HUES64 (cell line): ENCODE results near the gene RNF115.
"Not testable (repeated sequence)": the region's sequence is repeated elsewhere in the genome, so short reads cannot be mapped to it uniquely, and the experiment has no call there.

Experiments used
- H3K27ac ChIP-seq: 2 replicates; pipeline ENCODE4 v1.7.0; 2013; ENCODE audit warnings: low read depth, low read length, inconsistent platforms
- H3K27me3 ChIP-seq: 2 replicates; pipeline ENCODE4 v1.6.1; 2013; ENCODE audit warnings: mild to moderate bottlenecking, low read length; ENCODE audit not compliant: insufficient read depth
- H3K36me3 ChIP-seq: 2 replicates; pipeline ENCODE4 v1.6.1; 2013; ENCODE audit warnings: mild to moderate bottlenecking, low read length; ENCODE audit not compliant: insufficient read depth
- H3K4me1 ChIP-seq: 2 replicates; pipeline ENCODE4 v1.6.1; 2013; ENCODE audit warnings: mild to moderate bottlenecking, low read length, moderate library complexity; ENCODE audit not compliant: insufficient read depth
- H3K4me3 ChIP-seq: 2 replicates; pipeline ENCODE4 v1.5.1; 2013; ENCODE audit warnings: mild to moderate bottlenecking, low read length, moderate library complexity
- H3K9ac ChIP-seq: 2 replicates; pipeline ENCODE4 v1.6.1; 2013; ENCODE audit warnings: mild to moderate bottlenecking, low read depth, low read length
- H3K9me3 ChIP-seq: 2 replicates; pipeline ENCODE4 v1.6.1; 2013; ENCODE audit warnings: low read depth, low read length; ENCODE audit not compliant: insufficient read depth
- WGBS: fragments of 150-250, 120-280 bp; methylation state at CpG from one replicate; pipeline ENCODE4 v1.1.7; 2013; ENCODE audit warnings: missing lambda C conversion rate; 5-methylcytosine and 5-hydroxymethylcytosine counted together

The RNF115 gene

GRCh38 chr1:145768004-145768403 is 55.9 kb downstream of the RNF115 start:
- H3K9ac ChIP-seq, H3K4me3 ChIP-seq, H3K4me1 ChIP-seq, H3K27ac ChIP-seq, H3K27me3 ChIP-seq, H3K9me3 ChIP-seq: not testable (repeated sequence)
- WGBS: 96% methylated on average over 10 of the region's 10 CpGs
- peaks cover 35% of the 10 kb centered on the region for H3K36me3 ChIP-seq

- not testable (repeated sequence) for H3K27ac ChIP-seq, H3K4me3 ChIP-seq, H3K9ac ChIP-seq, H3K4me1 ChIP-seq, H3K27me3 ChIP-seq
- 96% methylated on average over 29 of the region's 29 CpGs for WGBS
- Histone ChIP-seq H3K9me3 (peaks cover 10% of the 10 kb centered on the region), H3K36me3 (peaks cover 45% of the 10 kb centered on the region)
These were observed 57.0 kb downstream of the RNF115 start for GRCh38 chr1:145766926-145767325.

DNA sequence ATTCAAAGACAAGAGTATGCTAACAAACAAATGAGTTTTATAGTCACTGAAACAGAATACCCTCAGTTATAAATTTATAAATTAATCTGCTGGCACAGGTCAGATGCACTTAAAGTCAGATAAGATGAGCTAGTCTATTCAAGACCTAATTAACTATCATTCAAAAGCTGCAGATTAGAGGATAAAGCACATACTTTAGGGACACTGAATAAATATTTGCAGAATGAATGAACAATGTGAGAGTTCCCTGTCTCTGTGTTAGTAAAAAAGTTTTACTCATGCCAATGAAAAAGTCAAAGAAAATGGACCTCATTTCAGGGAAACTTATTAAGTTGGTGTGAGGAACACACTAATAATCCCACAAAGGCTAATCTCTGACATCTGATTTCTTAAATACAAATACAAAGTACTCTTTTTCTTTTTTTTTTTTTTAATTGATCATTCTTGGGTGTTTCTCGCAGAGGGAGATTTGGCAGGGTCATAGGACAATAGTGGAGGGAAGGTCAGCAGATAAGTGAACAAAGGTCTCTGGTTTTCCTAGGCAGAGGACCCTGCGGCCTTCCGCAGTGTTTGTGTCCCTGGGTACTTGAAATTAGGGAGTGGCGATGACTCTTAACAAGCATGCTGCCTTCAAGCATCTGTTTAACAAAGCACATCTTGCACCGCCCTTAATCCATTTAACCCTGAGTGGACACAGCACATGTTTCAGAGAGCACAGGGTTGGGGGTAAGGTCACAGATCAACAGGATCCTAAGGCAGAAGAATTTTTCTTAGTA is 58.1 kb downstream of the RNF115 start:
- Histone ChIP-seq H3K36me3 (peaks cover 41% of the 10 kb centered on the region), H3K9me3 (peaks cover 18% of the 10 kb centered on the region)
- not testable (repeated sequence) for H3K27ac ChIP-seq, H3K4me3 ChIP-seq, H3K27me3 ChIP-seq, H3K9ac ChIP-seq, H3K4me1 ChIP-seq
- WGBS: no CpG with 5 or more reads among the region's 5 CpGs

DNA sequence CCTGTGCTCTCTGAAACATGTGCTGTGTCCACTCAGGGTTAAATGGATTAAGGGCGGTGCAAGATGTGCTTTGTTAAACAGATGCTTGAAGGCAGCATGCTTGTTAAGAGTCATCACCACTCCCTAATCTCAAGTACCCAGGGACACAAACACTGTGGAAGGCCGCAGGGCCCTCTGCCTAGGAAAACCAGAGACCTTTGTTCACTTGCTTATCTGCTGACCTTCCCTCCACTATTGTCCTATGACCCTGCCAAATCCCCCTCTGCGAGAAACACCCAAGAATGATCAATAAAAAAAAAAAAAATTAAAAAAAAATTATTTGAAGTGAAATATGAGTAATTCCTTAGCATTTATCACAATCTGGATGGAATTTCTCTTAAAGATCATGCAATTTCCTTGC is 58.8 kb downstream of the RNF115 start:
- not testable (repeated sequence) for H3K27ac ChIP-seq, H3K4me3 ChIP-seq, H3K9ac ChIP-seq, H3K4me1 ChIP-seq, H3K27me3 ChIP-seq
- Histone ChIP-seq H3K9me3 (peaks cover 18% of the 10 kb centered on the region), H3K36me3 (peaks cover 35% of the 10 kb centered on the region)
- 73% methylated on average over 1 of the region's 3 CpGs for WGBS

DNA sequence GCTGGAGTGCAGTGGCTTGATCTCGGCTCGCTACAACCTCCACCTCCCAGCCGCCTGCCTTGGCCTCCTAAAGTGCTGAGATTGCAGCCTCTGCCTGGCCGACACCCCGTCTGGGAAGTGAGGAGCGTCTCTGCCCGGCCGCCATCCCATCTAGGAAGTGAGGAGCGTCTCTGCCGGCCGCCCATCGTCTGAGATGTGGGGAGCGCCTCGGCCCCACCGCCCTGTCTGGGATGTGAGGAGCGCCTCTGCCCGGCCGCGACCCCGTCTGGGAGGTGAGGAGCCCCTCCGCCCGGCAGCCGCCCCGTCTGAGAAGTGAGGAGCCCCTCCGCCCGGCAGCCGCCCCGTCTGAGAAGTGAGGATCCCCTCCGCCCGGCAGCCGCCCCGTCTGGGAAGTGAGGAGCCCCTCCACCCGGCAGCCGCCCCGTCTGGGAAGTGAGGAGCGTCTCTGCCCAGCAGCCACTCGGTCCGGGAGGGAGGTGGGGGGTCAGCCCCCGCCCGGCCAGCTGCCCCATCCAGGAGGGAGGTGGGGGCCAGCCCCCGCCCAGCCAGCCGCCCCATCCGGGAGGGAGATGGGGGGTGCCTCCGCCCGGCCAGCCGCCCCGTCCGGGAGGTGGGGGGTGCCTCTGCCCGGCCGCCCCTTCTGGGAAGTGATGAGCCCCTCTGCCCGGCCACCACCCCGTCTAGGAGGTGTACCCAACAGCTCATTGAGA is 59.5 kb downstream of the RNF115 start:
- not testable (repeated sequence) for H3K27me3 ChIP-seq, H3K4me1 ChIP-seq, H3K27ac ChIP-seq, H3K9ac ChIP-seq, H3K4me3 ChIP-seq
- 96% methylated on average over 52 of the region's 52 CpGs for WGBS
- peaks cover 32% of the 10 kb centered on the region for H3K36me3 ChIP-seq
- H3K9me3 ChIP-seq: peaks cover 18% of the 10 kb centered on the region

DNA sequence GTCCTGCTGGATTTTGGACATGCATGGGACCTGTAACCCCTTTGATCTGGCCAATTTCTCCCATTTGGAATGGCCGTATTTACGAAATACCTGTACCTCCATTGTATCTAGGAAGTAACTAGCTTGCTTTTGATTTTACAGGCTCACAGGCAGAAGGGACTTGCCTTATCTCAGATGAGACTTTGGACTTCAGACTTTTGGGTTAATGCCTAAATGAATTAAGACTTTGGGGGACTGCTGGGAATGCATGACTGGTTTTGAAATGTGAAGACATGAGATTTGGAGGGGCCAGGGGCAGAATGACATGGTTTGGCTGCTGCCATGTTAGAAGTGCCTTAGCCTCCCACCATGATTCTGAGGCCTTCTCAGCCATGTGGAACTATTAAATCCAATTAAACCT is 61.9 kb downstream of the RNF115 start:
- 98% methylated on average over 2 of the region's 2 CpGs for WGBS
- Histone ChIP-seq H3K36me3 (peaks cover 34% of the 10 kb centered on the region), H3K9me3 (peaks cover 18% of the 10 kb centered on the region)
- H3K9ac ChIP-seq, H3K4me1 ChIP-seq, H3K27ac ChIP-seq, H3K4me3 ChIP-seq, H3K27me3 ChIP-seq: not testable (repeated sequence)

DNA sequence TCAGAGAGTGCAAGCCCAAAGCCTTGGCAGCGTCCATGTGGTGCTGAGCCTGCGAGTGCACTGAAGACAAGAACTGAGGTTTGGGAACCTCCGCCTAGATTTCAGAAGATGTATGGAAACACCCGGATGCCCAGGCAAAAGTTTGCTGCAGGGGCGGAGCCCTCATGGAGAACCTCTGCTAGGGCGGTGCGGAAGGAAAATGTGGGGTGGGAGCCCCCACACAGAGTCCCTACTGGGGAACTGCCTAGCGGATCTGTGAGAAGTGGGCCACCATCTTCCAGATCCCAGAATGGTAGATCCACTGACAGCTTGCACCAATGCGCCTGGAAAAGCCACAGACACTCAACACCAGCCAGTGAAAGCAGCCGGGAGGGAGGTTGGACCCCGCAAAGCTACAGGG is 62.4 kb downstream of the RNF115 start:
- not testable (repeated sequence) for H3K9ac ChIP-seq, H3K27me3 ChIP-seq, H3K4me1 ChIP-seq, H3K27ac ChIP-seq, H3K4me3 ChIP-seq
- Histone ChIP-seq H3K36me3 (peaks cover 34% of the 10 kb centered on the region), H3K9me3 (peaks cover 18% of the 10 kb centered on the region)
- 97% methylated on average over 11 of the region's 11 CpGs for WGBS

DNA sequence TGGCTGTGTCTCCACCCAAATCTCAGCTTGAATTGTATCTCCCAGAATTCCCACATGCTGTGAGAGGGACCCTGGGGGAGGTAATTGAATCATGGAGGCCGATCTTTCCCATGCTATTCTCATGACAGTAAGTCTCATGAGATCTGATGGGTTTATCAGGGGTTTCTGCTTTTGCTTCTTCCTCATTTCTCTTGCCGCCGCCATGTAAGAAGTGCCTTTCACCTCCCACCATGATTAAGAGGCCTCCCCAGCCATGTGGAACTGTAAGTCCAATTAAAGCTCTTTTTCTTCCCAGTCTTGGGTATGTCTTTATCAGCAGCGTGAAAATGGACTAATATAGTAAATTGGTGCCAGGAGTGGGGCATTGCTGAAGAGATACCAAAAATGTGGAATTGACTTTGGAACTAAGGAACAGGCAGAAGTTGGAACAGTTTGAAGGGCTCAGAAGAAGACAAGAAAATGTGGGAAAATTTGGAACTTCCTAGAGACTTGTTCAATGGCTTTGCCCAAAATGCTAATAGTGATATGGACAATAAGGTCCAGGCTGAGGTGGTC is 63.4 kb downstream of the RNF115 start:
- not testable (repeated sequence) for H3K4me1 ChIP-seq, H3K4me3 ChIP-seq, H3K27me3 ChIP-seq, H3K9ac ChIP-seq, H3K27ac ChIP-seq
- Histone ChIP-seq H3K36me3 (peaks cover 34% of the 10 kb centered on the region), H3K9me3 (peaks cover 18% of the 10 kb centered on the region)
- 97% methylated on average over 4 of the region's 4 CpGs for WGBS

DNA sequence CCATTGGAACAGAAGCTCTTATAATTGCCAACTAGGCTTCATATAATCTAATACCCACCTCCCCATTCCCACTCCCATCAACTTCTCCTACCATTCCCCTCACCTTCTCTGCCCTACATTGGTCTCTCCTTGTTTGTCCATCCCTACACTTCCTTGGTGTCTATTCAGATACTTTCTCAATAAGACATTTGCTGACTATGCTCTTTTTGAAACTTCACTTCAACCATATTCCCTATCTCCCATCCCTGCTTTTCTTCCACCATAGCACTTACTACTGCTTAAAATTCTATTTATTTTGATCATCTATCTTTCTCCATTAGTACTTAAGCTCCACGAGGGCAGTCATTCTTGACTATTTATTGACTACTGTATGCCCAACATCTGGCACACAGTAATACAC is 64.2 kb downstream of the RNF115 start:
- H3K27ac ChIP-seq: no peak overlapping the region
- H3K27me3 ChIP-seq: no peaks in the 10 kb centered on the region
- 98% methylated on average over 1 of the region's 1 CpG for WGBS
- H3K4me1 ChIP-seq: no peaks in the 10 kb centered on the region
- H3K9me3 ChIP-seq: peaks cover 18% of the 10 kb centered on the region
- peaks cover 34% of the 10 kb centered on the region for H3K36me3 ChIP-seq
- H3K9ac ChIP-seq: no peak overlapping the region
- no peak overlapping the region for H3K4me3 ChIP-seq

DNA sequence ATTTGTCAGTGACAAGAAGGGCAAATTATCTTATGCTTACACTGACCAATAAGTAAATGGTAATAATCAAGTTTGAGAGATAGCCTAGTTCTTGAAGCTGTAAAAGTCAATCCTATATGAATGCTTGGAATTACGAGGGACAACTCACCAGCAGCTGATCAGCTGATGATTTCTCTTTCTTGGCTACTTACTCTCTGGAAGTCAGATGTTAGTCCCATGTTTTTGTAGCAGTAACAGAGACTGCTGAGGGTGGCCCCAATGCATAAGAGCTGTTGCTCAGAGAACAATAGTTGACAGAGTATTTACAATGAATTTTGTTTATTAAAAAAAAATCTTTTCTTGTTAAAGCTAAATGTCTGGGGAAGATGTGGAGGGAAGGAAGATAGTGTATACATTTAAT is 65.3 kb downstream of the RNF115 start:
- H3K4me1 ChIP-seq: no peaks in the 10 kb centered on the region

GRCh38 chr1:145758116-145758515 is 65.8 kb downstream of the RNF115 start:
- Histone ChIP-seq H3K27me3 (no peaks in the 10 kb centered on the region), H3K36me3 (peaks cover 36% of the 10 kb centered on the region), H3K9ac (no peak overlapping the region), H3K4me1 (no peaks in the 10 kb centered on the region), H3K27ac (no peak overlapping the region), H3K4me3 (no peak overlapping the region), H3K9me3 (peaks cover 17% of the 10 kb centered on the region)
- WGBS: 100% methylated on average over 1 of the region's 1 CpG

More for the DNA sequence above, 65.3 kb downstream of the RNF115 start:
- peaks cover 34% of the 10 kb centered on the region for H3K36me3 ChIP-seq
- H3K9me3 ChIP-seq: peaks cover 18% of the 10 kb centered on the region
- no peaks in the 10 kb centered on the region for H3K27me3 ChIP-seq
- WGBS: 95% methylated on average over 1 of the region's 1 CpG
- no peak overlapping the region for H3K9ac ChIP-seq
- H3K4me3 ChIP-seq: no peak overlapping the region
- no peak overlapping the region for H3K27ac ChIP-seq
